Skin of body (tissue), 2 donors: Measurements from ENCODE around the gene TSPAN14. TPM values are rescaled to one million over a fixed set of nuclear protein-coding genes. Genes with fewer than 3 reads are reported as not detected.

Experiments
- DNase-seq: peaks from one replicate; lab custom pipeline; 2025; lab: John Stamatoyannopoulos, UW
- total RNA-seq: library from RNA; depleted of rRNA; stranded (reverse); fragments of >200 nt; gene quantifications from one replicate; pipeline ENCODE4 v1.2.3, GENCODE V29; 2014

The TSPAN14 gene
- total RNA-seq, 1 donor from 2014 or later = 24.1 TPM

- DNase-seq = no peak
These were observed 126.7 kb downstream of the TSPAN14 start for GRCh38 chr10:80580638-80581468.

DNA sequence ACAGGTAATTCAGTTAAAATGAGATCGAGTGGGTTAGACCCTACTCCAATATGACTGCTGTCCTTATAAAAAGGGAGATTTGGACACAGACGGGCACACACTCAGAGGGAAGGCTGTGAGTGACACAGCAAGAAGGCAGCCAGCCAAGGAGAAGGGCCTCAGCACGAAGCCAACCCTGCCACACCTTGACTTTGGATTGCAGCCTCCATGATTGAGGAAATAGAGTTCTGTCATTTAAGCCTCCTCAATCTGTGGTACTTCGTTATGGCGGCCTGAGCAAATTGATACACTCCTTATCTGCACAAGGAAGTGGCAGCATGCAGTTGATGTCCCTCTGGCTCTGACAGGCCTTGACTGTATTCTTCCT, 127.3 kb downstream of the TSPAN14 start:
- no peak for DNase-seq

DNA sequence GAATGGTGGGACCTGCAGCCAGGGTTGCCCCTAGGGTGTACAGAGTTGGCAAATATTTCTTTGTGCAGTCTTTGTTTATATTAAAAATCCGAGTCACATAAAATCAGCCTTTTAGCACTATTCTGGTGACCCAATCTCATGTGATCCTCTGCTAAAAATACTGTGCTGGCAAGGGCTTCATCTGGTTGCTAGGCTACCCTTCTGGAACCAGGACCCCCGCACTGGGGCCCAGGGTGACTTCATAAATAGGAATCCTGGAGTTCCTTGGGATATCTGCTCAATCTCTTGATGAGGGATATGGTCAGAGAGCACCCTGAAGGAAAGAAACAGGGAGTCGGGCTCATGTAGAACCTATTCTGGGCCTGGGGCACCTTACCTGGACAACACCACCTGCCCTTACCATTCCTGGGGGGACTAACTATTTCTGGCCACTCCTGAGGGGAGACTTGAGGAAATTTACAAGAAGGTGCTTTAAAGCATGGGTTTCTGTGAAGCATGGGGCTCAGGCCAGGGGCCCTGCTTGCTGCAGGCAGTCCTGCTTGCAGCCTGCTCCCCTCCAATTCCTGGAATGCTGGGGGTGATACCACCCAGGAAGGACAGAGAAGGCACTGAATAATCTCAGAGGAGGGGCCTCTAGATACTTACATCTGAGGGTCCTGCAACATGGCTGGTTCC, 128.3 kb downstream of the TSPAN14 start:
- DNase-seq = peak; percentile 49

Other genes starting within 250 kb of the TSPAN14 start
- 38.9 TPM for gene ANXA11, start 248.8 kb upstream of the TSPAN14 start, total RNA-seq
- 0.30 TPM for gene MAT1A, start 164.7 kb upstream of the TSPAN14 start, total RNA-seq
- 0.30 TPM for gene DYDC1, start 97.6 kb upstream of the TSPAN14 start, total RNA-seq
- 0.10 TPM for gene DYDC2, start 97.5 kb upstream of the TSPAN14 start, total RNA-seq
- 69.5 TPM for gene PRXL2A, start 45.8 kb upstream of the TSPAN14 start, total RNA-seq
- gene SH2D4B, start 83.6 kb downstream of the TSPAN14 start, total RNA-seq = 0.20 TPM